ENCODE measurements around the gene CUL5. TPM values are rescaled to one million over a fixed set of nuclear protein-coding genes. Genes with fewer than 3 reads are reported as not detected.

Gene CUL5
- total RNA-seq, 1 donor from 2014 or later: 32.7 TPM

- Histone ChIP-seq H3K27me3 (ENCODE audit: control insufficient read depth, insufficient read depth, low read length) (no peaks in the 10 kb centered on the region), H3K36me3 (ENCODE audit: control insufficient read depth, insufficient read depth, low read length) (no peaks in the 10 kb centered on the region), H3K4me3 (ENCODE audit: low read depth, low read length) (no peak overlapping the region)
- TF ChIP-seq, protein P1, sequence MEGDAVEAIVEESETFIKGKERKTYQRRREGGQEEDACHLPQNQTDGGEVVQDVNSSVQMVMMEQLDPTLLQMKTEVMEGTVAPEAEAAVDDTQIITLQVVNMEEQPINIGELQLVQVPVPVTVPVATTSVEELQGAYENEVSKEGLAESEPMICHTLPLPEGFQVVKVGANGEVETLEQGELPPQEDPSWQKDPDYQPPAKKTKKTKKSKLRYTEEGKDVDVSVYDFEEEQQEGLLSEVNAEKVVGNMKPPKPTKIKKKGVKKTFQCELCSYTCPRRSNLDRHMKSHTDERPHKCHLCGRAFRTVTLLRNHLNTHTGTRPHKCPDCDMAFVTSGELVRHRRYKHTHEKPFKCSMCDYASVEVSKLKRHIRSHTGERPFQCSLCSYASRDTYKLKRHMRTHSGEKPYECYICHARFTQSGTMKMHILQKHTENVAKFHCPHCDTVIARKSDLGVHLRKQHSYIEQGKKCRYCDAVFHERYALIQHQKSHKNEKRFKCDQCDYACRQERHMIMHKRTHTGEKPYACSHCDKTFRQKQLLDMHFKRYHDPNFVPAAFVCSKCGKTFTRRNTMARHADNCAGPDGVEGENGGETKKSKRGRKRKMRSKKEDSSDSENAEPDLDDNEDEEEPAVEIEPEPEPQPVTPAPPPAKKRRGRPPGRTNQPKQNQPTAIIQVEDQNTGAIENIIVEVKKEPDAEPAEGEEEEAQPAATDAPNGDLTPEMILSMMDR (IDR thresholded peaks at IDR 0.05; ENCODE audit: insufficient read depth, low read length, poor library complexity, severe bottlenecking): no peak
- no peak for DNase-seq (ENCODE audit: low read depth)
These were observed 145.9 kb downstream of the CUL5 start for GRCh38 chr11:108154591-108154990.

Other genes starting within 250 kb of the CUL5 start
- 44.8 and 48.1 TPM in 2 replicates for gene SLC35F2, start 150.1 kb upstream of the CUL5 start, total RNA-seq
- 1.1 and 1.3 TPM in 2 replicates for gene RAB39A, start 80.5 kb upstream of the CUL5 start, total RNA-seq
- 70.7 and 75.8 TPM in 2 replicates for gene ACAT1, start 112.7 kb downstream of the CUL5 start, total RNA-seq
- 10.3 and 14.1 TPM in 2 replicates for gene NPAT, start 213.7 kb downstream of the CUL5 start, total RNA-seq
- gene ATM, start 214.2 kb downstream of the CUL5 start, total RNA-seq: 28.5 and 32.5 TPM in 2 replicates